ENCODE measurements around the gene HS6ST2.
"Not testable (repeated sequence)": the region's sequence is repeated elsewhere in the genome, so short reads cannot be mapped to it uniquely, and the experiment has no call there.

HS6ST2 gene

GRCh38 chrX:132940727-132941327 is 17.6 kb downstream of the HS6ST2 start:
- peak in 1 of 3 experiments; percentile 22 for DNase-seq

- DNase-seq, result no peak
Measured at GRCh38 chrX:132933170-132933569, 25.3 kb downstream of the HS6ST2 start.

GRCh38 chrX:132924426-132924825 is 34.0 kb downstream of the HS6ST2 start:
- no peak for DNase-seq

- no peak for DNase-seq
Measured at GRCh38 chrX:132918523-132918922, 39.9 kb downstream of the HS6ST2 start.

GRCh38 chrX:132916349-132916748 is 42.1 kb downstream of the HS6ST2 start:
- DNase-seq, result no peak

- DNase-seq, result no peak
Measured at GRCh38 chrX:132909643-132910042, 48.8 kb downstream of the HS6ST2 start.

GRCh38 chrX:132908891-132909290 is 49.5 kb downstream of the HS6ST2 start:
- DNase-seq, result no peak

GRCh38 chrX:132900633-132901293 is 57.7 kb downstream of the HS6ST2 start:
- no peak for DNase-seq

GRCh38 chrX:132887569-132887968 is 70.9 kb downstream of the HS6ST2 start:
- no peak for DNase-seq

GRCh38 chrX:132883358-132883915 is 75.0 kb downstream of the HS6ST2 start:
- DNase-seq, result no peak

GRCh38 chrX:132880753-132881152 is 77.7 kb downstream of the HS6ST2 start:
- not testable (repeated sequence) for DNase-seq

GRCh38 chrX:132877954-132878536 is 80.4 kb downstream of the HS6ST2 start:
- DNase-seq, result no peak

- no peak for DNase-seq
Measured at GRCh38 chrX:132876523-132877338, 81.7 kb downstream of the HS6ST2 start.

GRCh38 chrX:132875650-132876522 is 82.5 kb downstream of the HS6ST2 start:
- no peak for DNase-seq

- no peak for DNase-seq
Measured at GRCh38 chrX:132862562-132862961, 95.9 kb downstream of the HS6ST2 start.

- no peak for DNase-seq
Measured at GRCh38 chrX:132861076-132861475, 97.4 kb downstream of the HS6ST2 start.

- DNase-seq, result no peak
Measured at GRCh38 chrX:132860200-132860599, 98.2 kb downstream of the HS6ST2 start.

- DNase-seq, result no peak
Measured at GRCh38 chrX:132858018-132858417, 100.4 kb downstream of the HS6ST2 start.

- no peak for DNase-seq
Measured at GRCh38 chrX:132855780-132856341, 102.6 kb downstream of the HS6ST2 start.

GRCh38 chrX:132853040-132853439 is 105.4 kb downstream of the HS6ST2 start:
- DNase-seq, result no peak

GRCh38 chrX:132848296-132848970 is 110.0 kb downstream of the HS6ST2 start:
- DNase-seq, result no peak
